ENCODE data around the gene KASH5.

GRCh38 chr19:49362929-49363267 lies 25.2 kb upstream of the KASH5 start:
- TF ChIP-seq POLR2A (IDR thresholded peaks at IDR 0.05) (no peak), CTCF (IDR thresholded peaks at IDR 0.05) (no peak), POLR2AphosphoS5 (IDR thresholded peaks at IDR 0.05) (no peak), EP300 (IDR thresholded peaks at IDR 0.05) (no peak)
